GM12878 (cell line): ENCODE measurements around the gene ROCK2. TPM values are rescaled to one million over a fixed set of nuclear protein-coding genes. Genes with fewer than 3 reads are reported as not detected.

ENCODE experiments used
- ATAC-seq: fragments of 200-7000 bp; cut with Tn5 transposase; 3 replicates; pipeline ENCODE4 v1.9.1; 2020; ENCODE audit warnings: mild to moderate bottlenecking, moderate library complexity
- BruUV-seq: library from RNA; stranded (reverse); fragments of 400-500 nt; replicated peaks from 2 replicates; lab custom pipeline; 2021; lab: Mats Ljungman, UMichigan
- CTCF ChIA-PET: fragments of 300-600 bp; sonication (Branson Sonifier 250); formaldehyde crosslinking; extraction: SDS; loops from one replicate; lab custom pipeline; 2021; ENCODE audit warnings: inconsistent platforms; lab: Yijun Ruan, JAX
- POLR2A ChIA-PET: fragments of 350-600 bp; formaldehyde crosslinking; extraction: SDS; loops from one replicate; lab custom pipeline; 2021; ENCODE audit warnings: inconsistent platforms; lab: Charles Lee
- RAD21 ChIA-PET: fragments of 300-600 bp; sonication (Branson Sonifier 250); formaldehyde crosslinking; loops from one replicate; lab custom pipeline; 2023; ENCODE audit warnings: antibody characterized with exemption; ENCODE audit not compliant: unreplicated experiment; lab: Charles Lee
- SMC1A ChIA-PET: fragments of 300-600 bp; sonication (Branson Sonifier 250); formaldehyde crosslinking; loops from one replicate; lab custom pipeline; 2023; ENCODE audit not compliant: unreplicated experiment, uncharacterized antibody; lab: Charles Lee
- DNase-seq: peaks from one replicate; pipeline ENCODE4 v3.0.0-alpha.2; 2011; ENCODE audit warnings: low read depth, low spot score
- FAIRE-seq: peaks from 3 replicates; lab custom pipeline; 2011; peaks lifted over from hg19 to GRCh38; lab: Jason Lieb, UNC
- H2AFZ ChIP-seq: 2 replicates; pipeline ENCODE4 v1.6.0; 2011; ENCODE audit warnings: low read depth, low read length, control low read depth; ENCODE audit not compliant: control insufficient read depth
- H3K27ac ChIP-seq: 2 replicates; pipeline ENCODE4 v1.5.1; 2011; ENCODE audit warnings: control low read depth; ENCODE audit not compliant: control insufficient read depth, insufficient read depth
- H3K27me3 ChIP-seq, 2 experiments: replicated peaks in 1 of 2; 2 replicates each; pipeline versions ENCODE4 v1.6.0 to v1.6.1; 2011; ENCODE audit warnings: low read length in 1 of 2; ENCODE audit not compliant: control insufficient read depth in 2 of 2, insufficient read depth in 2 of 2
- H3K36me3 ChIP-seq, 2 experiments: 2 replicates each; pipeline ENCODE4 v1.5.1; 2011; ENCODE audit warnings: low read length in 1 of 2; ENCODE audit not compliant: control insufficient read depth in 2 of 2, insufficient read depth in 2 of 2
- H3K4me1 ChIP-seq: 2 replicates; pipeline ENCODE4 v1.6.1; 2011; ENCODE audit warnings: mild to moderate bottlenecking, low read length, moderate library complexity, mixed read lengths; ENCODE audit not compliant: control insufficient read depth, insufficient read depth
- H3K4me2 ChIP-seq: 2 replicates; pipeline ENCODE4 v1.6.0; 2011; ENCODE audit warnings: control low read depth; ENCODE audit not compliant: control insufficient read depth, insufficient read depth
- H3K4me3 ChIP-seq: fragments of 200-600 bp; sonication (generic); 2 replicates; pipeline ENCODE4 v1.5.1; 2016
- H3K79me2 ChIP-seq: 2 replicates; pipeline ENCODE4 v1.6.0; 2011; ENCODE audit warnings: low read length; ENCODE audit not compliant: control insufficient read depth, insufficient read depth
- H3K9ac ChIP-seq: 2 replicates; pipeline ENCODE4 v1.8.0; 2011; ENCODE audit warnings: low read length, control low read depth, mixed read lengths; ENCODE audit not compliant: control insufficient read depth, insufficient read depth
- H3K9me3 ChIP-seq: replicated peaks from 3 replicates; pipeline ENCODE4 v1.5.1; 2011; ENCODE audit warnings: mild to moderate bottlenecking, low read length; ENCODE audit not compliant: control insufficient read depth, insufficient read depth
- H4K20me1 ChIP-seq: 2 replicates; pipeline ENCODE4 v1.6.0; 2011; ENCODE audit not compliant: control insufficient read depth, insufficient read depth
- CBX5 ChIP-seq: sonication (generic); IDR thresholded peaks from 2 replicates; pipeline ENCODE4 v1.6.1; 2016; ENCODE audit warnings: low read depth, moderate library complexity, mild to moderate bottlenecking, inconsistent platforms
- CREB1 ChIP-seq: IDR thresholded peaks from 2 replicates; pipeline ENCODE4 v1.6.1; 2012; ENCODE audit warnings: low read depth, mild to moderate bottlenecking, inconsistent platforms
- CUX1 ChIP-seq: IDR thresholded peaks from 2 replicates; pipeline ENCODE4 v1.6.1; 2012; ENCODE audit warnings: improper control_type of control experiment, low read depth, low read length; ENCODE audit not compliant: insufficient replicate concordance
- EP300 ChIP-seq, 2 experiments: fragments of 150-350 bp in 1 of 2; IDR thresholded peaks; 2 replicates each; pipeline ENCODE4 v1.6.1; 2011 to 2012; ENCODE audit warnings: low read depth in 2 of 2, low read length in 2 of 2, borderline replicate concordance in 1 of 2, improper control_type of control experiment in 1 of 2, inconsistent platforms in 1 of 2; ENCODE audit not compliant: control insufficient read depth in 1 of 2
- EZH2 ChIP-seq: IDR thresholded peaks from 2 replicates; pipeline ENCODE4 v1.6.1; 2012; ENCODE audit warnings: low read depth, mild to moderate bottlenecking, control low read depth, inconsistent platforms, low read length, borderline replicate concordance; ENCODE audit not compliant: control insufficient read depth
- HSF1 ChIP-seq: fragments of 150-350 bp; IDR thresholded peaks from 2 replicates; pipeline ENCODE4 v1.6.1; 2014; ENCODE audit warnings: mild to moderate bottlenecking, low read depth, low read length
- NR2C1 ChIP-seq: fragments of 450-650 bp; IDR thresholded peaks from 2 replicates; pipeline ENCODE4 v1.6.1; 2017; ENCODE audit warnings: antibody characterized with exemption, mild to moderate bottlenecking, moderate library complexity
- PAX8 ChIP-seq: fragments of 450-650 bp; IDR thresholded peaks from 2 replicates; pipeline ENCODE4 v1.6.1; 2017; ENCODE audit warnings: mild to moderate bottlenecking, moderate library complexity
- PML ChIP-seq: IDR thresholded peaks from 2 replicates; pipeline ENCODE4 v1.6.1; 2012; ENCODE audit warnings: low read length, inconsistent platforms
- SMAD1 ChIP-seq: fragments of 450-650 bp; IDR thresholded peaks from 2 replicates; pipeline ENCODE4 v1.6.1; 2018; ENCODE audit warnings: mild to moderate bottlenecking, low read depth; ENCODE audit not compliant: partially characterized antibody
- SREBF2 ChIP-seq: IDR thresholded peaks from 2 replicates; pipeline ENCODE4 v1.6.1; 2012; ENCODE audit warnings: mild to moderate bottlenecking, low read length
- TAF1 ChIP-seq: IDR thresholded peaks from 2 replicates; pipeline ENCODE4 v1.6.1; 2011; ENCODE audit warnings: mild to moderate bottlenecking, low read depth, low read length, borderline replicate concordance
- USF1 ChIP-seq: IDR thresholded peaks from 2 replicates; pipeline ENCODE4 v1.6.1; 2011; ENCODE audit warnings: borderline replicate concordance, low read depth, mild to moderate bottlenecking, moderate library complexity, mixed read lengths, low read length; ENCODE audit not compliant: insufficient read depth; ENCODE audit errors: extremely low read length
- YBX1 ChIP-seq: fragments of 450-650 bp; IDR thresholded peaks from 2 replicates; pipeline ENCODE4 v1.6.1; 2016; ENCODE audit warnings: antibody characterized with exemption
- WGBS: methylation state at CpG from one replicate; pipeline ENCODE4 v1.1.6; 2016; ENCODE audit warnings: low lambda C conversion rate; ENCODE audit not compliant: insufficient replicate concordance, insufficient coverage; ENCODE audit errors: missing lambda C conversion rate; 5-methylcytosine and 5-hydroxymethylcytosine counted together
- in situ Hi-C: fragments of 300-500 bp; cut with MboI; formaldehyde crosslinking; loops from 9 replicates; pipeline ENCODE4 v1.14.3; 2018; ENCODE audit warnings: mixed read lengths
- intact Hi-C: fragments of 100-400 bp; cut with micrococcal nuclease; formaldehyde crosslinking; loops from one replicate; pipeline ENCODE4 v1.14.2; 2022; ENCODE audit not compliant: unreplicated experiment
- polyA plus RNA-seq, 11 experiments: library from polyadenylated mRNA; depleted of rRNA in 4 of 11; unstranded in 6 of 11; stranded (reverse) in 5 of 11; fragments of >200 nt; fragmentation: Nextera tagmentation in 4 of 11; fragmentation: Illumina TruSeq in 1 of 11; extraction: Ambion mirVana in 4 of 11; extraction: Trizol in 1 of 11; gene quantifications; 1 replicate in 1 of 11; 2 replicates in 10 of 11; pipeline versions ENCODE4 v1.2.1 to v1.2.3, GENCODE V29; 2011 to 2016; ENCODE audit warnings: inconsistent platforms in 2 of 11, missing spikeins in 2 of 11, low read depth in 1 of 11
- total RNA-seq, 4 experiments: library from RNA; depleted of rRNA in 3 of 4; stranded (reverse); fragments of >200 nt in 3 of 4; fragmentation: Illumina TruSeq in 1 of 4; extraction: Trizol in 1 of 4; gene quantifications; 2 replicates each; pipeline versions ENCODE4 v1.2.1 to v1.2.3, GENCODE V29; 2013 to 2021

ROCK2 gene
- total and polyA plus RNA-seq, 10 of the 15 experiments (the other 5 are each of a cell fraction or from before 2014, with no cell fraction given), result 4.6 to 22.1 (median 8.3) TPM

GRCh38 chr2:11352781-11353537, 8.5 kb upstream of the ROCK2 start (continued):
- TF ChIP-seq CBX5, result no peak
- TF ChIP-seq HSF1, result no peak
- no peak for TF ChIP-seq USF1

DNA sequence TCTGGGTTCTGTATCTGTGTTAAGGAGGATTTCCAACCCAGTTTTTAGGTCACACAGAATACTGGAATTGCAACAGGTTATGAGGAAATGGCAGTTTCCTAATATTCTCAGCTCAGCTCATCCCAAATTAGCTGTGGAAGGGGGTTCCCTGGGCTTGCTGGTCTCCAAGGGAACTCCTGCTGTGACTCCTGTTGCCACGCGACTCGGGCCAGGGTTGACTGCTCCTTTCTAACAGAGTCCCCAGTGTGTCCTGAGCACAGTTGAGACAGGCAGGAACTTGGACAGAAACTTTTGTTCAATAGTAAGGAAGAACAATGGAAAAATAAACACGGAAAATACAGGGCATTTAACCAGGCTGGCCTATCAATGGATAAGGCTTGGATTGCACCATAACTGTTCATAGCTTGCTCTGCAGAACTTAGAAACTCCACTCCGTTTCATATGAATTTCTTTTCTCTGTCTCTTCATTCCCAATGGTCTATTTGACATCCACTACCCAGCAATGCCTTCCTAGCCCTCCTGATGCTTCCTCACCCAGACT, 3.8 kb upstream of the ROCK2 start:
- POLR2A ChIA-PET, result no interaction called here
- no peaks in the 10 kb centered on the region for H3K36me3 ChIP-seq
- no peak for FAIRE-seq
- no peak overlapping the region for H3K4me3 ChIP-seq
- peaks cover 8% of the 10 kb centered on the region for H3K79me2 ChIP-seq
- H3K4me1 ChIP-seq, result no peaks in the 10 kb centered on the region
- H4K20me1 ChIP-seq, result no peaks in the 10 kb centered on the region
- no peaks in the 10 kb centered on the region for H3K27me3 ChIP-seq
- H3K4me2 ChIP-seq, result no peak overlapping the region
- in situ Hi-C loops, result no loop called here
- WGBS, result 82% methylated on average over 5 of the region's 5 CpGs
- H3K9ac ChIP-seq, result no peak overlapping the region
- ATAC-seq, result no peak
- CTCF ChIA-PET, result interaction anchor here (0.8 kb wide), 1 partner anchor 215 kb away, joined by 3 read pairs; a partner anchor contains a TSS
- no peak for DNase-seq
- no peaks in the 10 kb centered on the region for H3K9me3 ChIP-seq
- H2AFZ ChIP-seq, result no peak overlapping the region
- no peak overlapping the region for H3K27ac ChIP-seq
- RAD21 ChIA-PET, result no interaction called here
- SMC1A ChIA-PET, result interaction anchor here (1.0 kb wide), 1 partner anchor 113 kb away, joined by 3 read pairs; no protein-coding TSS in a partner anchor
- intact Hi-C loops, result loop anchor here (10.0 kb wide), 1 partner anchor 213 kb away; a partner anchor contains a TSS
- BruUV-seq, result no TSS peak
- TF ChIP-seq CUX1, result no peak
- no peak for TF ChIP-seq CREB1
- TF ChIP-seq PML, result no peak
- TF ChIP-seq NR2C1, result no peak
- no peak for TF ChIP-seq SREBF2
- TF ChIP-seq EP300 (IDR thresholded peaks at IDR 0.05; ENCODE audit: borderline replicate concordance in 1 of 2, control insufficient read depth in 1 of 2, low read depth in 2 of 2, low read length in 2 of 2), result no peak
- no peak for TF ChIP-seq TAF1
- no peak for TF ChIP-seq PAX8
- no peak for TF ChIP-seq SMAD1
- TF ChIP-seq EZH2, result no peak
- TF ChIP-seq YBX1, result no peak
